Right lobe of liver (tissue), 6 donors: ENCODE measurements around the gene PSD4. TPM values are rescaled to one million over a fixed set of nuclear protein-coding genes. Genes with fewer than 3 reads are reported as not detected.
A peak's percentile ranks its signal among the peaks of the same experiment; 100 is the strongest.

ENCODE experiments used
- ATAC-seq, 4 donors: fragments of 200-7000 bp; cut with Tn5 transposase; one replicate each; pipeline ENCODE4 v1.9.1; 2020; ENCODE audit warnings: mild to moderate bottlenecking in 4 of 4, moderate library complexity in 4 of 4
- DNase-seq, 3 donors: peaks; one replicate each; pipeline ENCODE4 v3.0.0-alpha.2; 2020
- H3K27ac ChIP-seq, 3 donors: fragments of 200-600 bp; one replicate each; pipeline ENCODE4 v1.8.0; 2022
- H3K27me3 ChIP-seq, 2 donors: fragments of 200-600 bp; one replicate each; pipeline ENCODE4 v1.8.0; 2022
- H3K36me3 ChIP-seq, 4 donors: fragments of 200-600 bp; sonication (generic) in 1 of 4; one replicate each; pipeline versions ENCODE4 v1.5.1 to v1.8.0; 2017 to 2022; ENCODE audit warnings: control low read depth in 1 of 4
- H3K4me1 ChIP-seq, 4 donors: fragments of 200-600 bp; sonication (generic) in 1 of 4; one replicate each; pipeline versions ENCODE4 v1.5.1 to v1.8.0; 2017 to 2022; ENCODE audit warnings: control low read depth in 1 of 4
- H3K4me3 ChIP-seq, 3 donors: fragments of 200-600 bp; one replicate each; pipeline ENCODE4 v1.8.0; 2022
- H3K9me3 ChIP-seq, 4 donors: fragments of 200-600 bp; sonication (generic) in 1 of 4; one replicate each; pipeline versions ENCODE4 v1.5.1 to v1.8.0; 2017 to 2022; ENCODE audit warnings: control low read depth in 1 of 4
- POLR2A ChIP-seq: fragments of 450-650 bp; IDR thresholded peaks from one replicate; pipeline ENCODE4 v1.6.1; 2017; ENCODE audit warnings: antibody characterized with exemption, mild to moderate bottlenecking
- WGBS: methylation state at CpG from one replicate; pipeline ENCODE4 v1.1.6; 2018; ENCODE audit warnings: low coverage, low lambda C conversion rate; ENCODE audit not compliant: insufficient coverage; ENCODE audit errors: missing lambda C conversion rate; 5-methylcytosine and 5-hydroxymethylcytosine counted together
- intact Hi-C, 2 donors: fragments of 100-400 bp; cut with DNase I; formaldehyde crosslinking; loops; one replicate each; pipeline versions ENCODE4 v1.11.2 to v1.14.1; 2022
- total RNA-seq, 6 experiments: library from RNA; depleted of rRNA in 2 of 6; stranded (reverse); fragments of >200 nt in 2 of 6; fragmentation: NEBNext Ultra II Directional in 3 of 6; extraction: Animal tissue kit (Norgen Biotek cat#: 25700) in 3 of 6; gene quantifications; one replicate each; pipeline versions ENCODE4 v1.1.0 to v1.2.4, GENCODE V29; 2016 to 2023
- TF ChIP-seq, protein P1 (sequence below), 4 donors: fragments of 200-600 bp in 3 of 4; fragments of 450-650 bp in 1 of 4; IDR thresholded peaks; one replicate each; pipeline versions ENCODE4 v1.5.1 to v1.8.0; 2016 to 2022; ENCODE audit warnings: antibody characterized with exemption in 4 of 4, mild to moderate bottlenecking in 2 of 4
- donor health status: DM: no; HTN: yes; CAD: no.
- donor health status: DM: no; HTN: no; CAD: no.
- donor health status: DM: no; HTN: no; CAD: no.
- donor health status: DM: no; HTN: yes; CAD: no.
- donor health status: DM: no; HTN: yes; CAD: no.

The PSD4 gene
- total RNA-seq, 6 experiments from 2014 or later, result 38.0 to 77.8 (median 58.7) TPM

DNA sequence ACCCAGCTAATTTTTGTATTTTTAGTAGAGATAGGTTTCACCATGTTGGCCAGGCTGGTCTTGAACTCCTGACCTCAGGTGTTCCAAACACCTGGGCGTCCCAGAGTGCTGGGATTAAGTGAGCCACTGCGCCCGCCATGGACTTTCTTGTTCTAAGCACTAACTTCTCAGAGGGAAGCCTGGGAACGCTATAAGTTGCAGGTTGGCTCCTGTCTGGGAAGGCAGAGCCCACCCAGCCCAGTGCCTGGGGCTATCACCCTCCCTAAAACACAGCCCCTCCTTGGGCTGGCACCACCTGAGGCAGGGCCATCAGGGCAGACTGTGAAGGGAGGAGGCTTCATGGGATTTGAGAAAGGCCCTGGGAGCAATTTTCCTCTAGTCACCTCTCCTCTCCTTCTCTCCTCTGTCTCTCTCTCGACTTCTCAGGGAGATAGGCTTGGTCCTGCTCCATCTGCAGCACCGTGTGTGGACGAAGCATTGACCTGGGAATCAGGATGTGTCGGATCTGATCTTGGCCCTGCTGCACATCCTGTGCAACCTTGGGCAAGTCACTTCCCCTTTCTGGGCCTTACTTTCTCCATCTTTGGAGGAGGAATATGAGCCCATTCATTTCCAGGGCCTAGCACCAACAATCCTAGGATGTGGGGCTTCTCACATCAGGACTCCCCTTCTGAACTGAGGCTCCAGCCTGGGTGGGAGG is 10.9 kb downstream of the PSD4 start:
- peak overlapping the region in 1 of 3 donors; percentile 16 for H3K27ac ChIP-seq
- intact Hi-C loops, result no loop called here
- no peak overlapping the region for H3K4me3 ChIP-seq
- WGBS, result 67% methylated on average over 5 of the region's 8 CpGs
- no peaks in the 10 kb centered on the region for H3K36me3 ChIP-seq
- DNase-seq, result peak in 1 of 3 donors; percentile 50
- ATAC-seq, result no peak
- no peaks in the 10 kb centered on the region for H3K9me3 ChIP-seq
- peaks cover 0 to 51% (median 21%) of the 10 kb centered on the region in 4 donors for H3K4me1 ChIP-seq
- TF ChIP-seq POLR2A, result no peak
- TF ChIP-seq, protein P1, sequence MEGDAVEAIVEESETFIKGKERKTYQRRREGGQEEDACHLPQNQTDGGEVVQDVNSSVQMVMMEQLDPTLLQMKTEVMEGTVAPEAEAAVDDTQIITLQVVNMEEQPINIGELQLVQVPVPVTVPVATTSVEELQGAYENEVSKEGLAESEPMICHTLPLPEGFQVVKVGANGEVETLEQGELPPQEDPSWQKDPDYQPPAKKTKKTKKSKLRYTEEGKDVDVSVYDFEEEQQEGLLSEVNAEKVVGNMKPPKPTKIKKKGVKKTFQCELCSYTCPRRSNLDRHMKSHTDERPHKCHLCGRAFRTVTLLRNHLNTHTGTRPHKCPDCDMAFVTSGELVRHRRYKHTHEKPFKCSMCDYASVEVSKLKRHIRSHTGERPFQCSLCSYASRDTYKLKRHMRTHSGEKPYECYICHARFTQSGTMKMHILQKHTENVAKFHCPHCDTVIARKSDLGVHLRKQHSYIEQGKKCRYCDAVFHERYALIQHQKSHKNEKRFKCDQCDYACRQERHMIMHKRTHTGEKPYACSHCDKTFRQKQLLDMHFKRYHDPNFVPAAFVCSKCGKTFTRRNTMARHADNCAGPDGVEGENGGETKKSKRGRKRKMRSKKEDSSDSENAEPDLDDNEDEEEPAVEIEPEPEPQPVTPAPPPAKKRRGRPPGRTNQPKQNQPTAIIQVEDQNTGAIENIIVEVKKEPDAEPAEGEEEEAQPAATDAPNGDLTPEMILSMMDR (IDR thresholded peaks at IDR 0.05), result no peak
- no peaks in the 10 kb centered on the region for H3K27me3 ChIP-seq

DNA sequence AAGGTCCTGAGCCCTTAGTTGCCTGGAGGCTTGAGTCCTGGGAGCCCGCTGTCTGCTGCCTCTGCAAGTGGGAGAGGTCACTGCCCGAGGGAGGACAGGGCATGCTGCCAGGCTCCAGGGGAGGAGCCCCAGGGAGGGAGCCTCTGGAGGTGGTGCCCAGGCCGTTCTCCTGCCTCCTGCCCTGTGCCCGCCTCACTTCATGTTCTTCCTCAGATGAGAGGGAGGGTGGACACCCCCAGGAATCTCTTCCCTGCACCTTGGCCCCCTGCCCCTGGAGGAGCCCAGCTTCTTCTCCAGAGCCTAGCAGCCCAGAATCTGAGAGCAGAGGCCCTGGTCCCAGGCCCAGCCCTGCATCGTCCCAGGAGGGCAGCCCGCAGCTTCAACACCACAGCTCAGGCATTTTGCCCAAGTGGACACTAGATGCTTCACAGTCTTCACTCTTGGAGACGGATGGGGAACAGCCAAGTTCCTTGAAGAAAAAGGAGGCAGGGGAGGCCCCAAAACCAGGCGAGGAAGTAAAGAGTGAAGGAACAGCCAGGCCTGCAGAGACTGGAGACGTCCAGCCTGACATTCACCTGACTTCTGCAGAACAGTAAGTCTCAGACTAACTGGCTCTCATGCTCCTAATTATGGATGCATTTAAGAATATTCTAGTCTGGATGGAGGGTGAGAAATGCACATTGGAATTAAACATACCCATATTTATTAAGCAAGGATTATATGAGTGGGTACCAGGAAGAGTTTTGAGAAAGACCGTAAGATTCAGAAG is 12.1 kb downstream of the PSD4 start:
- Histone ChIP-seq H3K4me3 (no peak overlapping the region), H3K36me3 (no peaks in the 10 kb centered on the region), H3K27ac (peak overlapping the region in 1 of 3 donors; percentile 9), H3K4me1 (peaks cover 0 to 42% (median 18%) of the 10 kb centered on the region in 4 donors), H3K9me3 (no peaks in the 10 kb centered on the region), H3K27me3 (no peaks in the 10 kb centered on the region)
- peak; percentile 91 to 95 (median 95) for DNase-seq
- ATAC-seq, result peak; percentile 91 to 93 (median 92)
- intact Hi-C loops, result no loop called here
- WGBS, result 64% methylated on average over 7 of the region's 10 CpGs
- no peak for TF ChIP-seq POLR2A
- TF ChIP-seq, protein P1 (IDR thresholded peaks at IDR 0.05), result no peak

DNA sequence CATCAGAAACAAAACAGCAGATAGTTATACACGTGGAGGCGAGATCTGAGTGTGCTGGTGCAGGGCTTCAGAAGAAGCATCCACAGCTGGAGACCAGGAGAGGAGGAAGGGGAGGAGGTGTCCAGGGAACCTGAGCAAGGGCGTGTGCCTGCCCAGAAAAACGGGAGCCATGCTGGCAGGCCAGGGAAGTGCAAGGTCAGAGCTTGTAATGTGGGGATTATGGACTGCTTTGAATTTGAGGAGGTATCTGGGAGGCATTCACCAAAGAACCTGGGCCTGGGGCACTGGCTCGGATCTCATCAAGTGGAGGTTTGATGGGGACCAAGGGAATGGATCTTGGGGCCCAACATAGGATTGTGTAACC is 12.6 kb downstream of the PSD4 start:
- no peak for TF ChIP-seq POLR2A
- TF ChIP-seq, protein P1 (IDR thresholded peaks at IDR 0.05), result no peak
- intact Hi-C loops, result no loop called here
- H3K36me3 ChIP-seq, result no peaks in the 10 kb centered on the region
- no peak overlapping the region for H3K4me3 ChIP-seq
- no peaks in the 10 kb centered on the region for H3K27me3 ChIP-seq
- H3K4me1 ChIP-seq, result peaks cover 0 to 38% (median 15%) of the 10 kb centered on the region in 4 donors
- no peak overlapping the region for H3K27ac ChIP-seq
- H3K9me3 ChIP-seq, result no peaks in the 10 kb centered on the region
- DNase-seq (peak in 2 of 3 donors; percentile 2 to 31), ATAC-seq (no peak)
- 80% methylated on average over 3 of the region's 5 CpGs for WGBS

- Histone ChIP-seq H3K27me3 (no peaks in the 10 kb centered on the region), H3K36me3 (peaks cover 0 to 5% (median 2%) of the 10 kb centered on the region in 4 donors), H3K9me3 (no peaks in the 10 kb centered on the region), H3K4me3 (no peak overlapping the region), H3K27ac (no peak overlapping the region), H3K4me1 (peaks cover 0 to 31% (median 12%) of the 10 kb centered on the region in 4 donors)
- DNase-seq, result no peak
- intact Hi-C loops, result no loop called here
- ATAC-seq, result no peak
- WGBS, result 55% methylated on average over 6 of the region's 6 CpGs
- TF ChIP-seq, protein P1 (IDR thresholded peaks at IDR 0.05), result no peak
- TF ChIP-seq POLR2A, result no peak
Measured at GRCh38 chr2:113187771-113188170, 14.0 kb downstream of the PSD4 start.
